ENCODE measurements around the gene LTO1.
"Not testable (repeated sequence)": the region's sequence is repeated elsewhere in the genome, so short reads cannot be mapped to it uniquely, and the experiment has no call there.

Gene LTO1

GRCh38 chr11:69635804-69636511 lies 39.2 kb downstream of the LTO1 start:
- Histone ChIP-seq H3K27ac (ENCODE audit: low read depth, low read length) (no peak overlapping the region), H3K4me1 (ENCODE audit: control insufficient read depth, insufficient read depth, low read length) (peaks cover 28% of the 10 kb centered on the region), H3K27me3 (ENCODE audit: control insufficient read depth, insufficient read depth, low read length) (peaks cover 22% of the 10 kb centered on the region), H3K4me3 (ENCODE audit: low read depth, low read length) (peak overlapping the region; percentile 100), H3K36me3 (ENCODE audit: control insufficient read depth, insufficient read depth, low read length) (no peaks in the 10 kb centered on the region), H3K9ac (ENCODE audit: low read length) (peak overlapping the region; percentile 61), H3K9me3 (ENCODE audit: control insufficient read depth, insufficient read depth, low read depth, low read length) (no peaks in the 10 kb centered on the region)

- Histone ChIP-seq H3K27ac (ENCODE audit: low read depth, low read length) (no peak overlapping the region), H3K9ac (ENCODE audit: low read length) (no peak overlapping the region), H3K4me1 (ENCODE audit: control insufficient read depth, insufficient read depth, low read length) (peaks cover 28% of the 10 kb centered on the region), H3K4me3 (ENCODE audit: low read depth, low read length) (no peak overlapping the region), H3K9me3 (ENCODE audit: control insufficient read depth, insufficient read depth, low read depth, low read length) (peaks cover 4% of the 10 kb centered on the region; the same call in 1 of the 2 replicates), H3K36me3 (ENCODE audit: control insufficient read depth, insufficient read depth, low read length) (no peaks in the 10 kb centered on the region), H3K27me3 (ENCODE audit: control insufficient read depth, insufficient read depth, low read length) (peaks cover 22% of the 10 kb centered on the region)
These were observed 40.0 kb downstream of the LTO1 start for GRCh38 chr11:69635195-69635594.

GRCh38 chr11:69634590-69634989 lies 40.6 kb downstream of the LTO1 start:
- peaks cover 24% of the 10 kb centered on the region for H3K4me1 ChIP-seq (ENCODE audit: control insufficient read depth, insufficient read depth, low read length)
- H3K27me3 ChIP-seq (ENCODE audit: control insufficient read depth, insufficient read depth, low read length): peaks cover 22% of the 10 kb centered on the region
- H3K9ac ChIP-seq (ENCODE audit: low read length): no peak overlapping the region
- no peaks in the 10 kb centered on the region for H3K36me3 ChIP-seq (ENCODE audit: control insufficient read depth, insufficient read depth, low read length)
- H3K27ac ChIP-seq (ENCODE audit: low read depth, low read length): no peak overlapping the region
- H3K9me3 ChIP-seq (ENCODE audit: control insufficient read depth, insufficient read depth, low read depth, low read length): peaks cover 10% of the 10 kb centered on the region
- no peak overlapping the region for H3K4me3 ChIP-seq (ENCODE audit: low read depth, low read length)

- peaks cover 16% of the 10 kb centered on the region for H3K9me3 ChIP-seq (ENCODE audit: control insufficient read depth, insufficient read depth, low read depth, low read length)
- H3K4me1 ChIP-seq (ENCODE audit: control insufficient read depth, insufficient read depth, low read length): peaks cover 24% of the 10 kb centered on the region
- H3K27me3 ChIP-seq (ENCODE audit: control insufficient read depth, insufficient read depth, low read length): peaks cover 22% of the 10 kb centered on the region
- no peak overlapping the region for H3K4me3 ChIP-seq (ENCODE audit: low read depth, low read length)
- no peak overlapping the region for H3K9ac ChIP-seq (ENCODE audit: low read length)
- H3K27ac ChIP-seq (ENCODE audit: low read depth, low read length): no peak overlapping the region
- no peaks in the 10 kb centered on the region for H3K36me3 ChIP-seq (ENCODE audit: control insufficient read depth, insufficient read depth, low read length)
These were observed 41.1 kb downstream of the LTO1 start for GRCh38 chr11:69634069-69634468.

- H3K4me3 ChIP-seq (ENCODE audit: low read depth, low read length): no peak overlapping the region
- peaks cover 23% of the 10 kb centered on the region for H3K9me3 ChIP-seq (ENCODE audit: control insufficient read depth, insufficient read depth, low read depth, low read length)
- H3K4me1 ChIP-seq (ENCODE audit: control insufficient read depth, insufficient read depth, low read length): peaks cover 24% of the 10 kb centered on the region
- peaks cover 22% of the 10 kb centered on the region for H3K27me3 ChIP-seq (ENCODE audit: control insufficient read depth, insufficient read depth, low read length)
- H3K9ac ChIP-seq (ENCODE audit: low read length): no peak overlapping the region
- no peak overlapping the region for H3K27ac ChIP-seq (ENCODE audit: low read depth, low read length)
- H3K36me3 ChIP-seq (ENCODE audit: control insufficient read depth, insufficient read depth, low read length): no peaks in the 10 kb centered on the region
These were observed 42.3 kb downstream of the LTO1 start for GRCh38 chr11:69632900-69633299.

- no peak overlapping the region for H3K9ac ChIP-seq (ENCODE audit: low read length)
These were observed 44.7 kb downstream of the LTO1 start for GRCh38 chr11:69630424-69630823.

GRCh38 chr11:69630017-69630416 lies 45.1 kb downstream of the LTO1 start:
- Histone ChIP-seq H3K4me1 (ENCODE audit: control insufficient read depth, insufficient read depth, low read length) (peaks cover 8% of the 10 kb centered on the region; the same call in 1 of the 2 replicates), H3K9ac (ENCODE audit: low read length) (no peak overlapping the region), H3K36me3 (ENCODE audit: control insufficient read depth, insufficient read depth, low read length) (no peaks in the 10 kb centered on the region), H3K9me3 (ENCODE audit: control insufficient read depth, insufficient read depth, low read depth, low read length) (peaks cover 23% of the 10 kb centered on the region), H3K4me3 (ENCODE audit: low read depth, low read length) (no peak overlapping the region), H3K27ac (ENCODE audit: low read depth, low read length) (no peak overlapping the region), H3K27me3 (ENCODE audit: control insufficient read depth, insufficient read depth, low read length) (no peaks in the 10 kb centered on the region; the same call in 1 of the 2 replicates)

More at GRCh38 chr11:69630424-69630823, 44.7 kb downstream of the LTO1 start:
- H3K36me3 ChIP-seq (ENCODE audit: control insufficient read depth, insufficient read depth, low read length): no peaks in the 10 kb centered on the region
- peaks cover 23% of the 10 kb centered on the region for H3K9me3 ChIP-seq (ENCODE audit: control insufficient read depth, insufficient read depth, low read depth, low read length)
- H3K4me3 ChIP-seq (ENCODE audit: low read depth, low read length): no peak overlapping the region
- no peak overlapping the region for H3K27ac ChIP-seq (ENCODE audit: low read depth, low read length)
- peaks cover under 1% of the 10 kb centered on the region; the same call in 1 of the 2 replicates for H3K27me3 ChIP-seq (ENCODE audit: control insufficient read depth, insufficient read depth, low read length)
- H3K4me1 ChIP-seq (ENCODE audit: control insufficient read depth, insufficient read depth, low read length): peaks cover 10% of the 10 kb centered on the region; the same call in 1 of the 2 replicates

- Histone ChIP-seq H3K9ac (ENCODE audit: low read length) (no peak overlapping the region), H3K9me3 (ENCODE audit: control insufficient read depth, insufficient read depth, low read depth, low read length) (peaks cover 23% of the 10 kb centered on the region), H3K36me3 (ENCODE audit: control insufficient read depth, insufficient read depth, low read length) (no peaks in the 10 kb centered on the region), H3K27ac (ENCODE audit: low read depth, low read length) (no peak overlapping the region), H3K27me3 (ENCODE audit: control insufficient read depth, insufficient read depth, low read length) (no peaks in the 10 kb centered on the region), H3K4me1 (ENCODE audit: control insufficient read depth, insufficient read depth, low read length) (no peaks in the 10 kb centered on the region), H3K4me3 (ENCODE audit: low read depth, low read length) (no peak overlapping the region)
These were observed 47.6 kb downstream of the LTO1 start for GRCh38 chr11:69627551-69627950.

GRCh38 chr11:69625476-69625875 lies 49.7 kb downstream of the LTO1 start:
- Histone ChIP-seq H3K27ac (ENCODE audit: low read depth, low read length) (no peak overlapping the region), H3K4me1 (ENCODE audit: control insufficient read depth, insufficient read depth, low read length) (no peaks in the 10 kb centered on the region), H3K9ac (ENCODE audit: low read length) (no peak overlapping the region), H3K36me3 (ENCODE audit: control insufficient read depth, insufficient read depth, low read length) (no peaks in the 10 kb centered on the region), H3K9me3 (ENCODE audit: control insufficient read depth, insufficient read depth, low read depth, low read length) (peaks cover 22% of the 10 kb centered on the region), H3K27me3 (ENCODE audit: control insufficient read depth, insufficient read depth, low read length) (no peaks in the 10 kb centered on the region), H3K4me3 (ENCODE audit: low read depth, low read length) (no peak overlapping the region)

GRCh38 chr11:69624293-69624692 lies 50.9 kb downstream of the LTO1 start:
- Histone ChIP-seq H3K27me3 (ENCODE audit: control insufficient read depth, insufficient read depth, low read length) (no peaks in the 10 kb centered on the region), H3K4me3 (ENCODE audit: low read depth, low read length) (no peak overlapping the region), H3K9ac (ENCODE audit: low read length) (no peak overlapping the region), H3K27ac (ENCODE audit: low read depth, low read length) (no peak overlapping the region), H3K9me3 (ENCODE audit: control insufficient read depth, insufficient read depth, low read depth, low read length) (peaks cover 10% of the 10 kb centered on the region), H3K4me1 (ENCODE audit: control insufficient read depth, insufficient read depth, low read length) (no peaks in the 10 kb centered on the region), H3K36me3 (ENCODE audit: control insufficient read depth, insufficient read depth, low read length) (no peaks in the 10 kb centered on the region)

- not testable (repeated sequence) for H3K9ac ChIP-seq (ENCODE audit: low read length); H3K36me3 ChIP-seq (ENCODE audit: control insufficient read depth, insufficient read depth, low read length); H3K9me3 ChIP-seq (ENCODE audit: control insufficient read depth, insufficient read depth, low read depth, low read length); H3K27me3 ChIP-seq (ENCODE audit: control insufficient read depth, insufficient read depth, low read length); H3K27ac ChIP-seq (ENCODE audit: low read depth, low read length); H3K4me1 ChIP-seq (ENCODE audit: control insufficient read depth, insufficient read depth, low read length); H3K4me3 ChIP-seq (ENCODE audit: low read depth, low read length)
These were observed 53.0 kb downstream of the LTO1 start for GRCh38 chr11:69622097-69622681.

Measured in HUES6 (cell line).